Gastrocnemius medialis (tissue), 4 donors: Measurements from ENCODE around the gene STAMBPL1.

ENCODE experiments used
- POLR2A ChIP-seq, 2 donors: fragments of 450-650 bp; IDR thresholded peaks; one replicate each; pipeline ENCODE4 v1.6.1; 2017; ENCODE audit warnings: antibody characterized with exemption in 2 of 2, mild to moderate bottlenecking in 2 of 2, moderate library complexity in 2 of 2
- TF ChIP-seq, protein P1 (sequence below), 5 experiments: fragments of 450-650 bp in 3 of 5; fragments of 200-600 bp in 2 of 5; sonication (generic) in 2 of 5; IDR thresholded peaks in 4 of 5; conservative IDR thresholded peaks in 1 of 5; 1 replicate in 4 of 5; 2 replicates in 1 of 5; pipeline ENCODE4 v1.5.1; 2016 to 2019; ENCODE audit warnings: antibody characterized with exemption in 5 of 5, mild to moderate bottlenecking in 3 of 5, moderate library complexity in 3 of 5

GRCh38 chr10:88932539-88933256, 52.7 kb downstream of the STAMBPL1 start:
- TF ChIP-seq, protein P1, sequence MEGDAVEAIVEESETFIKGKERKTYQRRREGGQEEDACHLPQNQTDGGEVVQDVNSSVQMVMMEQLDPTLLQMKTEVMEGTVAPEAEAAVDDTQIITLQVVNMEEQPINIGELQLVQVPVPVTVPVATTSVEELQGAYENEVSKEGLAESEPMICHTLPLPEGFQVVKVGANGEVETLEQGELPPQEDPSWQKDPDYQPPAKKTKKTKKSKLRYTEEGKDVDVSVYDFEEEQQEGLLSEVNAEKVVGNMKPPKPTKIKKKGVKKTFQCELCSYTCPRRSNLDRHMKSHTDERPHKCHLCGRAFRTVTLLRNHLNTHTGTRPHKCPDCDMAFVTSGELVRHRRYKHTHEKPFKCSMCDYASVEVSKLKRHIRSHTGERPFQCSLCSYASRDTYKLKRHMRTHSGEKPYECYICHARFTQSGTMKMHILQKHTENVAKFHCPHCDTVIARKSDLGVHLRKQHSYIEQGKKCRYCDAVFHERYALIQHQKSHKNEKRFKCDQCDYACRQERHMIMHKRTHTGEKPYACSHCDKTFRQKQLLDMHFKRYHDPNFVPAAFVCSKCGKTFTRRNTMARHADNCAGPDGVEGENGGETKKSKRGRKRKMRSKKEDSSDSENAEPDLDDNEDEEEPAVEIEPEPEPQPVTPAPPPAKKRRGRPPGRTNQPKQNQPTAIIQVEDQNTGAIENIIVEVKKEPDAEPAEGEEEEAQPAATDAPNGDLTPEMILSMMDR (IDR thresholded peaks at IDR 0.05 in 4 of 5, conservative IDR thresholded peaks at IDR 0.05 in 1 of 5), result peak; percentile 68 to 83 (median 81)
- TF ChIP-seq POLR2A (IDR thresholded peaks at IDR 0.05), result no peak
